NCI-H774 (cell line): ENCODE data around the gene KCNG2.
"Not testable (repeated sequence)": the region's sequence is repeated elsewhere in the genome, so short reads cannot be mapped to it uniquely, and the experiment has no call there.

Source experiments
- DNase-seq: peaks from one replicate; lab custom pipeline; 2025; lab: John Stamatoyannopoulos, UW

Gene KCNG2, protein sequence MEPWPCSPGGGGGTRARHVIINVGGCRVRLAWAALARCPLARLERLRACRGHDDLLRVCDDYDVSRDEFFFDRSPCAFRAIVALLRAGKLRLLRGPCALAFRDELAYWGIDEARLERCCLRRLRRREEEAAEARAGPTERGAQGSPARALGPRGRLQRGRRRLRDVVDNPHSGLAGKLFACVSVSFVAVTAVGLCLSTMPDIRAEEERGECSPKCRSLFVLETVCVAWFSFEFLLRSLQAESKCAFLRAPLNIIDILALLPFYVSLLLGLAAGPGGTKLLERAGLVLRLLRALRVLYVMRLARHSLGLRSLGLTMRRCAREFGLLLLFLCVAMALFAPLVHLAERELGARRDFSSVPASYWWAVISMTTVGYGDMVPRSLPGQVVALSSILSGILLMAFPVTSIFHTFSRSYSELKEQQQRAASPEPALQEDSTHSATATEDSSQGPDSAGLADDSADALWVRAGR

DNA sequence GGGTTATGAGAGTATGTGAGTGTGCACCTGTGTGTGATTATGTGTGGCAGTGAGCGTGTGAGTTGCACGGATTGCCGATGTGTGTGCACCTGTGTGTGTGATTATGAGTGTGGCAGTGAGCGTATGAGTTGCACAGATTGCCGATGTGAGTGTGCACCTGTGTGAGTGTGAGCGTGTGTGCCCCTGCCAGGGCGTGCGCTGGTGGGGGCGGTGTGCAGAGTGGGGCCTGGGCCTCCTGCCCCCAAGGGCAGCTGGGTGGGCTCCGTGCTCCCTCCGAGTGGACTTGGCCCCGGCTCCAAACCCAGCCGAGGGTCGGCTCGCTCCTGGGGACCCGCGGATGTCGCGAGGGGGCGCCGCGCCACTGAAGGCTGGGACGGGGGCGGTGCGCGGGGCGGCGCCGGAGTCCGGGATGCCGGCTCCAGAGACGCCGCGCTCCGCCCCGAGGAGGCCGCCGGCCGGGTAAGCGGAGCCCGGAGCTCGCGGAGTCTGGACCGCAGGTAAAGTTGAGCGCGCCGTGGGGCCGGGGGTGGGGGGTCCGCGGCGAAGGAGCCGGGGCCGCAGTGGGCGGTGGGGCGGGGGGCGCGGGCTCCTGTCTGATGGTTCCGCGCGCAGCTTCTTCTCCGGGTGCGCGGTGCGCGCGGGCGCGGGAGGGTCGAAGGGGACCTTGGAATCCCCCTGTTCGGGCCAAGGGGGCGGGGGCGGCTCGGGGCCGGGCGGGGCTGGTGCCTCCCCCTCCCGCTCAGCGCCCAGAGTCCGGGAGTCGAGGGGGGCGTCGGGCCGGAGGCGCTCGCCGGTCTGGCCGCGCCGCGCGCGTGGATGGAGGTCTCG, at the start of gene KCNG2:
Gene KCNG2, plus strand, starts transcription at position 421 of the 828 bp plus-strand sequence. CDS start 65,730 bp downstream, outside the sequence.
- no peak for DNase-seq

DNA sequence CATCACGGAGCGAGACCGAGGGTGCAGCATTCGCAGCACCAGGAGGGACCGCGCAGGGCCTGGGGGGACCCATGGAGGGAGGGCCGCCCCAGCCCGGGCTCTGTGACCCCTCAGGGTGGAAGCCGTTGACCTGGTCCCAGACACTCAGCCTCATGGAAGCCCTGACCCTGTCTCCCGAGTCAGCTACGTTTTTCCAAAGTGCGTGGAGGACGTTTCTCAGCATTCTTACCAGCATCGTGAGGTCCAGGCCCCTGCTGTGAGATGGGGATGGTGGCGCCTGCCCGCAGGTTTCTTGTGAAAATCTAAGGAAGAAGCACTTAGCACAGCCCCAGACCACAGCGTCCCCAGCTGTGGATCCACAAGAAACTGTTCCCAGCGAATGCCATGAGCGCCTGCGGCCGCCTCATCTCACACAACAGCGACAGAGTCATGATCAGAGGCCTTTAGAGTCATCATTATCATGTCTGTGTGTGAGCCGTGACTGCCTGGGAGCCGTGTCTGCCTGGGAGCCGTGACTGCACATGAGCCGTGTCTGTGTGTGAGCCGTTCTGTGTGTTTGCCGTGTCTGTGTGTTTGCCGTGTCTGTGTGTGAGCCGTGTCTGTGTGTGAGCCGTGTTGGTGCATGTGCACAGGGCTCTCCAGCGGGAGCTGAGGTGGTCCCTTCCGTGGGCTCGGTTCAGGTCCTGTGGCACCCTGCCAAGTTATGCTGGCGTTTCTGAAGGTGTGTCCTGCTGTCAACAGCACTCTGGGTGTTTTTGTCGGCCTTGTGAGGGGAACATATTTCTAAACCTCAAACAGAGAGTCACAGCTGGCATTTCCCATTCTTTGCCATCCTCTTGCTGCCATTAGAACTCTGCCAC, 49.2 kb upstream of the KCNG2 start:
- DNase-seq, result no peak

DNA sequence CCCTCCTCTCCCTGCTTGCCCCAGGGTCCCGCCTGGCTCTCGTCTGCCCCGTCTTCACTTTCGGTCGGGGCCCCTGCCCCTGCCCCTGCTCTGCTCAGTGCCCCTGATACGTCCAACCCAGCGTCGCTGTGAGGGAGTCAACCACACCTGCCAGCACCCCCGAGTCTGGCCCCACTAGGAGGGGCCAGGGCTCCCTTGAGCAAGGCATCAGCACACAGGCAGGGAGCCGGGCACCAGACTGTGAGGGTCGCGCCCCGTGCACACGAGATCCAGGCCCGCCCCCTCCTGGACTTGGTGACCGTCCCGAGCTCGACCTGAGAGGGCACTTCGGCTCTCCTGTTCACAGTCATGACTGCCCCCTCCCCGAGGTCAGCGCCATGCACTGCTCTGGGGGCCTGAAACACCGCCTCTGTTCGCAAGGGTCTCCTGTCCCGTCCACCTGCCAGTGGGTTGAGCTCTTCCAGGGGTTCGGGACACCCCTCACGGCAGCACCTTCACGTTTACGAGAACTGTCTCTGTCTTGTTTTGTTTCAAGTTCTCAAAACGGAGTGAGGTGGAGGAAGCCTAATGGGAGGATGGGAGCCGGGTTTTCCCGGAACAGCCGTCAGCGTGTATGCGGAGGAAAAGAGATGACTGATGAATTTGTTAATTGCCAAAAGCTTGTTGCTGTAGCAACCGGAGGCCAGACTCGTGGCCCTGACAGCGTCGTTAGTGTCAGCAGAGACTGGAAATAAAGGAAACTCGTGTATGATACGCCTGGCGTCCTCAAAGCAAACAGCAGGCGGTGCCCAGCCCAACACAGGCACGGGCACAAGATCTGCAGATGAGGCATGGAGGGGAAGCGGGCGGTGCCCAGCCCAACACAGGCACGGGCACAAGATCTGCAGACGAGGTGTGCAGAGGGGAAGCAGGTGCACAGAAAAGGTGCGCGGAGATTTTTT, 48.2 kb upstream of the KCNG2 start:
- no peak for DNase-seq

DNA sequence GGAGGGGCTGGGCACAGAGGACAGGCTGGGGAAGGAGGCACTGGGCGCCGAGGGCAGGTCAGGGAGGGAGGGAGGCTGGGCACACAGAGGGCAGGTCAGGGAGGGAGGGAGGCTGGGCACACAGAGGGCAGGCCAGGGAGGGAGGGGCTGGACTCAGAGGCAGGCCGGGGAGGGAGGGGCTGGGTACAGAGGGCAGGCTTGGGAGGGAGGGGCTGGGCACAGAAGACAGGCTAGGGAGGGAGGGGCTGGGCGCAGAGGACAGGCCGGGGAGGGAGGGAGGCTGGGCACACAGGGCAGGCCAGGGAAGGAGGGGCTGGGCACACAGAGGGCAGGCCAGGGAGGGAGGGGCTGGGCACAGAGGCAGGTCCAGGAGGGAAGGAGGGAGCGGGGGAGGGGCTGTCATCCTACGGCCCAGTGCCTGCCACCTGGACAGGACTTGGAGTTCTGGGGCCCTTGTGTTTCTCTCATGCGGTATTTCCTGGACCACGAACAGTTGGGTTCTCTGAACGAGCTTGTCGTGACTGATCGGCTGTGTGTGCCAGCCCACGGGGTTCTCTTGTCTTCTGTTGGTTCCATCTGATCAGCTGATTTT, 46.7 kb upstream of the KCNG2 start:
- DNase-seq, result no peak

DNA sequence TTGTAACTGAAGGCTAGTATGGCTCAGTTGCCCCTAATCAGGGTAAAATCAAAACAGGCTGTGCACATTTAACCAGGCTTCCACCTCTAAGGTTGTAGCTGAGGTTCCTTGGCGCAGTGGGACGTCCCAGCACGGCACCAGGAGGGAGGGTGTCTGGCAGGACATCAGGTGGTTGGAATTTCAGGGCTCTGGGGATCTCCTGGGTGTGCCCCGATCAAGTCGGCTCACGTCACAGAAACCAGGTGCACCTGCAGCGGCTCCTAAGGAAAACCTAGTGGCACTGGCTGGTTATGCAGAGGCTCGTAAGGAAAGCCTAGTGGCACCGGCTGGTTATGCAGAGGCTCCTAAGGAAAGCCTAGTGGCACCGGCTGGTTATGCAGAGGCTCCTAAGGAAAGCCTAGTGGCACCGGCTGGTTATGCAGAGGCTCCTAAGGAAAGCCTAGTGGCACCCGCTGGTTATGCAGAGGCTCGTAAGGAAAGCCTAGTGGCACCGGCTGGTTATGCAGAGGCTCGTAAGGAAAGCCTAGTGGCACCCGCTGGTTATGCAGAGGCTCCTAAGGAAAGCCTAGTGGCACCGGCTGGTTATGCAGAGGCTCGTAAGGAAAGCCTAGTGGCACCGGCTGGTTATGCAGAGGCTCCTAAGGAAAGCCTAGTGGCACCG, 45.7 kb upstream of the KCNG2 start:
- not testable (repeated sequence) for DNase-seq

DNA sequence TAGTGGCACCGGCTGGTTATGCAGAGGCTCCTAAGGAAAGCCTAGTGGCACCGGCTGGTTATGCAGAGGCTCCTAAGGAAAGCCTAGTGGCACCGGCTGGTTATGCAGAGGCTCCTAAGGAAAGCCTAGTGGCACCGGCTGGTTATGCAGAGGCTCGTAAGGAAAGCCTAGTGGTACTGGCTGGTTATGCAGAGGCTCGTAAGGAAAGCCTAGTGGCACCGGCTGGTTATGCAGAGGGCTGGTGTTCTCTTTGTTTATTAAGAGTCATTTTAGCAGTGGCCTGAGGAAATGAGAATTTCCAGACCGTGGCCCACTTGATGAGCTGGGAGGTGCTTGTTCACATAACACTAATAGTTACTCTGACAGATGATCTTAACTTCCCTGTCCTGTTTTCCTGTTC, 44.8 kb upstream of the KCNG2 start:
- DNase-seq, result not testable (repeated sequence)

DNA sequence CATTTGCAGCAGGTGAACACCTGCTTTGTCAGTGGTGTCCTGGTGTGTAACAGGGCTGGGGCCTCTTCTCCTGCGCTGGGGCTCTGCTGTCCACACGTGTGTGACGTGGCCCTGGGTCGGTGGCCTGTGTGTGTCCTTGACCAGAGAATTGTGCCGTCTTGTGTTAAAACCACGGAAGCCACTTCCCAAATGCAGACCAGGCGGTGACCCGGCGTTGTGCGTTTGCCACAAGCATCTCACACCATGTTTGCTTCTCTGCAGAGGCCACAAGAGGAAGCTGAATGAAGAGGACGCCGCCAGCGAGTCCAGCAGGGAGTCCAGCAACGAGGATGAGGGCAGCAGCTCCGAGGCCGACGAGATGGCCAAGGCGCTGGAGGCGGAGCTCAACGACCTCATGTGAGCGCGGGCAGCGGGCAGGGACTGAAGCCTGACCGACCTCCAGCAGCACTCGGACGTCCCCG, 44.3 kb upstream of the KCNG2 start:
- no peak for DNase-seq

DNA sequence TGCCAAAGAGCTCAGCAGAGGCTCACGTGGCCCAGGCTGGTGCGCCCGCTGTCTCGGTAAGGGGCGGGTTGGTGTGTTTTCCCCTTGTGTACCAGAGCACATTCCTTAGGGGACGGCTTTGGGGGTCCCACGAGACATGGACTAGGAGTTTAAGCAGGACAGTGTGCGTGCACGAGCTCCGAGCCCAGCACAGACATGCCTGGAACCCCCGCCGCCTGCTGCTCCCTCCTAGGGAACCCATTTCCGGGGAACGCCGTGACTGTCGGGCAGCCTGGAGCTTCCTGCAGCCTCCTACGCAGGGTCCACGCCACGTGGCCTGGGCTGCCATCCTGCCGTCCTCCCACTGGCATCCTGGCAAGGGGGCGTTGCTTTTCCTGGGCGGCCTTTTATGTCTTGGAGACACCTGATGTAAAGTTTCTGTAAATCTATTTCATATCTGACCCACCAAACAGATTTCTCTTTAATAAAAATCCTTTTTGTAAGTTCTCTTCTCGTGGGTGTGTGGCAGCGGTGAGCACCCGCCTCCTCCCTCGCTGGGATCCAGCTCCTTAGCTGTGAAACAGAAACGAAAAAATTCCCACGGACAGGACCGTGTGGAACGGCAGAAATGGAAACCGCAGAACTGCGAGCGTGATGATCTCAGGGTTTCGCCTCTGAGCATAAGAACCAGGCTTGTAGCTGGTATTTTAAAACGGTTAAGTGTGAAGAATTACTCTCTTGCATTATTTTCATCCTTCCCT, 43.5 kb upstream of the KCNG2 start:
- no peak for DNase-seq

DNA sequence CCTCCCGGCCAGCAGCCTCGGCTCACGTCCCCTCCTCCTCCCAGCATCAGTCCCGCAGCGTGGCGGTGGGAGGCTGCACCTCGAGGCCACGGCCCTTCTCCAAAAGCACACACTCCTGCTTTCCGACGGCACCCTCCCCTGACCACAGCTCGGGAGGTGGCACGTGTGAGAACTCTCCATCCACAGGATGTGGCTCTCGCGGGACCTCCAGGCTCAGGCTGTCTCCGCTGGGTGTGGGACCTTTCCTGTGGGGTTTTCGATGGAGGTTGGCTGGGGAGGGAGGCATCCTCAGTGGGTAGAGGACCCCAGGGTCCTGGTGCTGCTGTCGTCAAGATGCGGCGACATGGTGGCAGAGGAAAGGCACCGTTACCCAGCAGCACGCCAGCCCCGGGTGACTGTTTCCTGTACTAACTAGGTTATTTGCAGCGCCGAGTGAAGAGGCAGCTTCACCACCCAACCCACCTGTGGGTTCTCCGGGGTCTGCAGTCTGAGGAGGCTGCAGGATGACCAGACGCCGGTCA, 42.8 kb upstream of the KCNG2 start:
- DNase-seq, result no peak

DNA sequence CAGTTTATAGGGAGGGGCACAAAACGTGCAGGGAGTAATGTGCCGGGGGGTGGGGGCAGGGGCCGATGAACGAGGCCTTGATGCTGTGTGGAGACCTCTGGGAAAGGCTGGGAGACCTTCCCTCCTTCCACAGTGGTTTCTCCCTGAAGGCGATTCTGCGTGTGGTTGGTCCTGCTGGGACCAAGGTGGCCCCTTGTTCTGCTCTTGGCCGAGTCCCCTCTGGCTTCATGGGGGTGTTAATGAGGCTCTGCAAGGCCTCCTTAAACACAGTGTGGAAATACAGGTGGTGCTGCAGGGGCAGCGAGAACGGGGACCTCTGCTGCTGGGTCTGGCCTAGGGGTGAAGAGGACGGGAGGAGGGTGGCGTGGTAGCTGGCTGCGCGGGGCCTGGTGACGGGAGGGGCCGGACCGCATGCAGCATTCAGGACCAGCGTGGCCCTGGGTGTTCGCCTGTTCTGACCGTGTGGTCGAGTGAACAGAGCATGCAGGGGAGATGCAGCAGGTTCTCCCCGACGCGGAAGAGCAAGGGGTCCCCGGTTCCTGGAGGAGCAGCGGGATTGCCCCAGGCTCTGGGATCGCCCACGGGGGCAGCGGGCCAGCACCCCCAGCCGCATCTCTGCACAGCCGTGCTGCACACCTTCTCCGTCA, 42.1 kb upstream of the KCNG2 start:
- DNase-seq, result no peak

DNA sequence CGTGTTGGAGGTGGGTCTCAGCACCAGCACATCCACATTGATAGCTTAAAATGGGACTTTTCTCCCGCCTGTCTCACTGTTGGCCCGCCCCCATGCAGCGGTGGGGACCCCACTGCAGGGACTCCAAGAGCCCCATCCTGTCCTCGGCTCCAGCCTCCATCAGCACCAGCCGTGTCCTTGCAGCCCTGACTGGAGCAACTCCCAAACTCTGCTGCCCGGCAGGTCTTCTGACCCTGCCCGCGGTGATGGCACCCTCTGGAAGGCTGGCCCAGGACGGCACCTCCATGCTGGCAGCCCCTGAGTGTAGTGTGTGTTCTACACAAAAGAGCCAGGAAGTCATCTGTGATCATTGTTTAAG, 41.6 kb upstream of the KCNG2 start:
- no peak for DNase-seq

DNA sequence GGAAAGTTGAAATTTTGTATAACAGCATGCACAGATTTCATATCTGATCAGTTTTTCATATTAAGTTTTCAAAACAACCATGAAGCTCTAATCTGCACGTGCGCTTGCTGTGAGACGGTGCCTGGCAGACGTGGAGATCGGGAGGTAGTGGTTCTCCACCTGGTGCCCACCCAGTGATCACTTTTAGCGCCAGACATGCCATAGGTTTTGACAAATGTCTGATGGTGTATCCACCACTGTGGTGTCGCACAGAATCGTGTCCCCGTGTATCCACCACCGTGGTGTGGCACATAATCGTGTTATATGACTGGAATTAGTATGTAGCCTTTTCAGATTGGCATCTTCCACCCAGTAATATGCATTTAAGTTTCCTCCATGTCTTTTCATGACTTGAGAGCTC, 40.9 kb upstream of the KCNG2 start:
- no peak for DNase-seq

DNA sequence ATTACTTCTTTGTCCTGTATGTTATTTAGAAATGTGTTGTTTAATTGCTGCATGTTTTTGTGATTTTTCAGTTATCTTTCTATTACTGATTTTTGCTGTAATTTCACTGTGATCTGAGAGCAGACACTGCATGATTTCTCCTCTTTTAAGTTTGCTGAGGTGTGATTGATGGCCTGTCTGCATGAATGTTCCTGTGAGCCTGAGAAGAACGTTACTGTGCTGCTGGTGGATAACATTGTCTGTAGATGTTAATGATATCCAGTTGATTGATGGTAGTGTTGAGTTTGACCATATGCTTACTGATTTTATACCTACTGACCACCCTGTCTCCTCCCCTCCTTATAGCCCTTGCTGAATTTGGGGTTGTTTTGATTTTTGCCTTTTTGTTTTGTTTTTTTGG, 37.4 kb upstream of the KCNG2 start:
- DNase-seq, result no peak

DNA sequence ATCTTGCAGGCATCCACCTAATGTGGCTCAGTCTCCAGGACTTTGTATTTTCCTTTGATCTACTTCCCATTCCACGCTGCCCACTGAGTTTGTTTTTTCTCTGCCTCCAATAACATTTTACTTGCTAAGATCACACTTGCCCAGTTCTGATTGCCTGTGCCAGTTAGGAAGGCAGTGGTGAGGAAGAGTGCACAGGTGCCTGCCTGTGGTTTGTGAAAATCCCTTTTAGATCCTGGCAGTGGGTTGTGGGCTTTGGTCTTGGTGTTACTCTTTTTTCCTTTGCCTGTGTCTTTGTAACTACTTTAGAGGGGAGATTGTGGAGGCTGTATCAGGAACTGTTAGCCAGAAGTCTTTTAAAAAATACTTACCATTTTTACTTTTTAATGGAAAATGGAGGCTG, 36.9 kb upstream of the KCNG2 start:
- DNase-seq, result no peak

DNA sequence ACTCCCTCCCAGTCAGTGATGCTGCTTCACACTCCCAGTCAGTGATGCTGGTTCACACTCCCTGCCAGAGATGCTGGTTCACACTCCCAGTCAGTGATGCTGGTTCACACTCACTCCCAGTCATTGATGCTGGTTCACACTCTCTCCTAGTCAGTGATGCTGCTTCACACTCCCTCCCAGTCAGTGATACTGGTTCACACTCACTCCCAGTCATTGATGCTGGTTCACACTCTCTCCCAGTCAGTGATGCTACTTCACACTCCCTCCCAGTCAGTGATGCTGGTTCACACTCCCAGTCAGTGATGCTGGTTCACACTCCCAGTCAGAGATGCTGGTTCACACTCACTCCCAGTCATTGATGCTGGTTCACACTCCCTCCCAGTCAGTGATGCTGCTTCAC, 34.3 kb upstream of the KCNG2 start:
- no peak for DNase-seq

DNA sequence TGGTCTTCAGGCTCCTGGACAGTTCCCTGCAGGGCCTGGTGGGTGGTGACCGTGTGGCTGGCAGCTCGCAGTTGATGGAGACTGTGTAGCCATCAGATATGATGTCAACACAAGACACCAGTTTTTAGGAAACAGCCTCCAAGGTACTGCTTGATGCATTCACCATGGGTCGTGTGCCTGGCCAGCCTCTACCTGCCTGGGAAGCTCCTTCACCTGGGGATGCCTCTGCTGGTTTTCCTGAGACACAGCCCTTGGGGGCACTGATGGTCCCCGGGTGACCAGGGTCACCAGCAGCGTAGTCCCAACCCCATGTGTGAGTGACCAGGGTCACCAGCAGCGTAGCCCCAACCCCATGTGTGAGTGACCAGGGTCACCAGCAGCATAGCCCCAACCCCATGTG, 33.6 kb upstream of the KCNG2 start:
- no peak for DNase-seq

DNA sequence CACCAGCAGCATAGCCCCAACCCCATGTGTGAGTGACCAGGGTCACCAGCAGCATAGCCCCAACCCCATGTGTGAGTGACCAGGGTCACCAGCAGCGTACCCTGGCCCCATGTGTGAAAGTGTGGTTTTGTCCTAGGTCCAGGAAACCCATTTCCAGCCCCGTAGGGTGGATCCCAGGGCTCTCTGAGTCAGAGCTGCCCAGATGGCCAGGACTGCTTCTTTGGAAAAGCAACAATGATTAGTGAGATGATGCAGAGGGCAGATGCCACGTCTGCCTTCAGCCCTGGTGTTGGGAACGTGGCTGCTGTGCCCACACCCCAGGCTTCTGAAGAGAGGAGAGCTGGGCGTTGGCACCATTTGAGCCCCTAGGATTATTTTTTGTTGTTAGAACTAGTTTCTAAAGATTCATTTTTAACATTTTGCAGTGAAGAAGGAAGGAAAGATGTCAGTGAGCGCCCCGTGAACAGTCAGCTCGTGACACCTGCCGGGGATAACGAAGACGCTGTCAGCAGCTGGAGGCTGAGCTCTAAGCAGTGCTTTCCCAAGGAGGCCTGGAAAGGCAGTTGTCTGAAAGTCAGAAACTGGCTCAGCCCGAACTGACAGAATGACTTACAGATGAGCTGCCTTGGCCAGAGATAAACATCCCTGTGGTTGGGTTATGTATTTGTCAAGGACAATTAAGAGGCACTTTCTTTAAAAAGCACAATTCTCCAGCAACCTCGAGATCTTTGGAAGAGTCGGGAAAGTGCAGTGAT, 32.1 kb upstream of the KCNG2 start:
- no peak for DNase-seq

DNA sequence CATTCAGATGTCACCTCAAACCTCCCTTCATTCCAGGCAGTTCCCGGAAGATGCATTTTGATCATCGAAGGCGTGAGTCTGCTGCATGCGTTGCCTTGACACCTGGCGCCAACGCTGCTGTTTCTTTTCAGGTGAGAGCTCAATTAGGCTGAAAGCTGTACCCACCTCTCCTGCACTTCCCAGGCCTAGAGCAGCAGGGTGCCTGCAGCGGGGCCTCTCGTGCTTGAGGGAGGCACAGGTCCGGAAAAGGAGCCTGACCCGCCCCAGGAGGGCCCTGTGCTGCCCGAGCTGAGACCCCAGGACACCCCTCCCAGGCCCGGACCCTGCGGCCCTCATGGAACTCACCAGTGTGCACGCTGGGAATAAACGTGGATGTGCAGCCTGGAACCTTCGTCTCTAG, 31.4 kb upstream of the KCNG2 start:
- DNase-seq, result peak; percentile 7
